ENCODE data around the gene TMEM240. TPM values are rescaled to one million over a fixed set of nuclear protein-coding genes. Genes with fewer than 3 reads are reported as not detected.
A peak's percentile ranks its signal among the peaks of the same experiment; 100 is the strongest.

TMEM240 gene
- 1 to 10 TPM; 1.0 to 1.1 TPM for total RNA-seq

DNA sequence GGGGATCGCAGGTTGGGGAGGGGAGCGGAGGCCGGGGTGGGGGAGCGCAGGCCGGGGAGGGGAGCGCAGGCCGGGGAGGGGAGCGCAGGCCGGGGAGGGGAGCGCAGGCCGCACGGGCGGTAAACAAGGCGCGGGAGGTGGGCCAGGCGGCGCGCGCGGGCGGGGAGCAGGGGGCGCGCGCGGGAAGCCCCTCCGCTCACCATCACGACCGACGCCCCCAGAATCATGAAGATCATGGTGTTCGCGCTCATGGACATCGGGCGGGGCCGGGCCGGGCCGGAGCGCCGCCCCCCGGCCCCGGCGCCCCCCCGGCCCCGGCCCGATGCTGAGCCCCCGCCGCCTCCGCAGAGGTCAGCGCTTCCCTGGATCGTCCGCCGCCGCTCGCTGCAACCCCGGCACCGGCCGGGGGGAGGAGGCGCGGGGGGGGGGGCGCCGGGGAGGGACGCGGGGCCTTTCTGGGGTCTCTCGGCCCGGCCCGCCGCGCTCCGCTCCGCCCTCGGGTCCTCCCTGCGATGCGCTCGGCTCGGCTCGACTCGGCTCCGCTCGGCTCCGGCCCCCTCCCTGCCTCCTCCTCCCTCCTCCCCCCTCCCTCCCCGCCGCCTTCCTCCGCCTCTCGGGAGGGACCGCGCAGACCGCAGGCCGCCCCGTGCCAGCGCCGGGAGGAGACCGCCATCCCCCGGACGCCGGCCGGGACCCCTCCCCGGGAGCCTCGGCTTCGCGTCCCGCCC is at the start of gene TMEM240:
TMEM240 (minus strand) TSS at position 535 of the 728 bp plus-strand sequence; CDS start at position 257, 278 bp downstream.
- CTCF ChIA-PET: no interaction called here
- POLR2A ChIA-PET: no interaction called here
- DNase-seq (peak; percentile 56), ATAC-seq (peak; percentile 43)
- Mint-ChIP-seq H3K36me3 (ENCODE audit: low read depth) (peaks cover 12% of the 10 kb centered on the region), H3K4me3 (no peak within 1 kb of the TSS), H3K9me3 (ENCODE audit: insufficient read depth) (no peaks in the 10 kb centered on the region), H3K27ac (no peak within 1 kb of the TSS), H3K27me3 (ENCODE audit: low read depth) (no peaks in the 10 kb centered on the region), H3K4me1 (ENCODE audit: low read depth) (peaks cover 5% of the 10 kb centered on the region)

DNA sequence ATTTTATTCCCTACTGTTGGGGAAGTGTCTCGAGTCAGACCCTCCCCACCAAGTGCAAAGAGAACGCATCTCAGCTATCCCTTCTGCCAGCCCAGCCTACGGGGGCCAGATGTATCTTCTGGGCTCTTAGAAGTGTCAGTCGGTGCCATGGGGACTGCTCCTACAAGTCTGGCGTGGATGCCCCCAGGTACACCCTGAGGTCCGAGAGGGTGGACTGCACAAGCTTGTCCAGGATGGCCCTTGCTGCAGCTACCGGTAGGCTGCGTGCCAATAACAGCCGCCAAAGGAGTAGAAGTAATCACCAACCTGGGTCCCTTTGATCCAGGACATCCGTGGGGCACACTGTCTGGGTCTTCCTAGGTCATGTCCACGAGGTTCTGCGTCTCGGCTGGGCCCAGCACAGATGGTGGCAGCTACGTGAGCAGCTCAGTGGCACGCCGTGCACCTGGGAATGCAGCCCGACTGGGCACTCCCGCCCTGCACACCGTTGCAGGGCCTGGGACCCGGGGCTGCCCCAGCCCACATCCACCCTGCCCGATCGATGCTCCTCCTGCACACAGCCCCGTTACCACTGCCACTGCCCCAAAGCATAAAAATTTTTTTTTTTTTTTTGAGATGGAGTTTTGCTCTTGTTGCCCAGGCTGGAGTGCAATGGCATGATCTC is 43.1 kb upstream of the TMEM240 start:
- DNase-seq (no peak), ATAC-seq (no peak)
- Mint-ChIP-seq H3K4me3 (no peak overlapping the region), H3K36me3 (ENCODE audit: low read depth) (no peaks in the 10 kb centered on the region), H3K27ac (no peak overlapping the region), H3K4me1 (ENCODE audit: low read depth) (peaks cover 5% of the 10 kb centered on the region), H3K27me3 (ENCODE audit: low read depth) (peaks cover 15% of the 10 kb centered on the region), H3K9me3 (ENCODE audit: insufficient read depth) (no peaks in the 10 kb centered on the region)
- ChIA-PET CTCF (interaction anchor here (0.7 to 1.6 kb wide), 2 partner anchors 13 to 14 kb away, joined by 3 read pairs; no protein-coding TSS in a partner anchor), POLR2A (no interaction called here)

DNA sequence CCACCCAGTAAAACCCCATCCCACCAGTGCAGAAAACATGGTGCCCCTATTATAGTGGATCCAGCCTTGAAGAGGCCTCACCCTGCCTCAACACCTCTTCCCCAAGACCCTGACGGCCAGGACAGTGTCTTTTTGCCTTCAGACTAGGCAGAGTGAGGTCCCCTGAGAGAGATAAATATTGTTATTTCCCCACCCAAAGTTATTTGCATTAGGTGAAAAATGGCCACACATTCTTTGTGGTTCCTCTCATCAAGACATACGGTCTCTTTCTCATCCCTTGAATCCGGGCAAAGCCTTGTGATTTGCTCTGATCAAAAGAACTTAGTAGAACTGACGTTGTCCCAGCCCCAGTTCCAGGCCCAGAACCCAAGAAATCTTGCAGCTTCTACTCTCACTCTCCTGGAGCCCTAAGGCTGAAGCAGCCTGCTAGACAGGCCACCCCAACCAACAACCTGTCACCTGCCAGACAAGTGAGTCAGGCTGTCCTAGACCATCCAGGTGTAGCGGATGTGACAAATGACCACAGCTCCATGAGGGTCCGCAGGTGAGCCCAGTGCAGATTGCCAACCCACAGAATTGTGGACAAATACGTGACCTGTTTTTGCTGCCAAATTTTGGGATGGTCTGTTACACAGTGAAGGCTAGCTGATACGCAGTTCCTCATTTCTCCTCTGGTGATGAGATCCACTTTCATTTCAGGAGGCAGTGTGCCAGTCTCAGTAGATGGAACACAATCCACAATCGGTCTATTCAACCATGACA is 42.3 kb upstream of the TMEM240 start:
- POLR2A ChIA-PET: no interaction called here
- no peak for DNase-seq
- peaks cover 15% of the 10 kb centered on the region for H3K27me3 Mint-ChIP-seq (ENCODE audit: low read depth)
- H3K27ac Mint-ChIP-seq: no peak overlapping the region
- no peak overlapping the region for H3K4me3 Mint-ChIP-seq
- peaks cover 5% of the 10 kb centered on the region for H3K4me1 Mint-ChIP-seq (ENCODE audit: low read depth)
- H3K36me3 Mint-ChIP-seq (ENCODE audit: low read depth): no peaks in the 10 kb centered on the region
- H3K9me3 Mint-ChIP-seq (ENCODE audit: insufficient read depth): no peaks in the 10 kb centered on the region
- ATAC-seq: no peak
- CTCF ChIA-PET: interaction anchor here (0.7 to 1.6 kb wide), 2 partner anchors 13 to 14 kb away, joined by 3 read pairs; no protein-coding TSS in a partner anchor

DNA sequence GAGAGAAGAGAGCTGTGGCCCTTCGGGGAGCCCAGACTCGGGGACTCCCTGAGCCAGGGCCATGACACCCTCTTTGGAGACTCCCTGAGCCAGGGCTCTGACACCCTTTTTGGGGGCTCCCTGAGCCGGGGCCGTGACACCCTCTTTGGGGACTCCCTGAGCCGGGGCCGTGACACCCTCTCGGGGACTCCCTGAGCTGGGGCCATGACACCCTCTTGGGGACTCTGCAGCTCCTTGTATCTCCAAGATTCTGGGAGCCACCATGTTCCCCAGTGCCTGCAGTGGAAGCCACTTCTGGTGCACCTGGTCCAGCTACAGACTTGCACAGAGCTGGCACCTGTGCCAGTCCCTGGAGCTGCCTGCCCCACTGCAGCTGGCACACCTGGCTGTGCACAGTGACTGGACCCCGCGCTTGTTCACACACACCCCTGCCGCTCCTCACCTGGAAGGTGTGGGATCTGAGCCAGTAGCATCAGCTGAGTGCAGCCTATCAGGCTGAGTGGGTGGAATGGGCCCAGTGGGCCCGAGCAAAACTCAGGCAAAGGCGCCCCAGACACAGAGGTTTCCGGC is 38.0 kb upstream of the TMEM240 start:
- Mint-ChIP-seq H3K4me3 (no peak overlapping the region), H3K27me3 (ENCODE audit: low read depth) (peaks cover 11% of the 10 kb centered on the region), H3K27ac (no peak overlapping the region), H3K9me3 (ENCODE audit: insufficient read depth) (no peaks in the 10 kb centered on the region), H3K4me1 (ENCODE audit: low read depth) (peaks cover 13% of the 10 kb centered on the region), H3K36me3 (ENCODE audit: low read depth) (peaks cover 6% of the 10 kb centered on the region)
- no peak for ATAC-seq
- ChIA-PET POLR2A (interaction anchor here (1.2 to 2.3 kb wide), 2 partner anchors 12 to 37 kb away, joined by 3 to 11 read pairs; partner anchors contain the start of gene MIB2), CTCF (interaction anchor here (0.7 to 1.3 kb wide), 2 partner anchors 9 to 100 kb away, joined by 3 to 5 read pairs; no protein-coding TSS in a partner anchor)
- DNase-seq: no peak

DNA sequence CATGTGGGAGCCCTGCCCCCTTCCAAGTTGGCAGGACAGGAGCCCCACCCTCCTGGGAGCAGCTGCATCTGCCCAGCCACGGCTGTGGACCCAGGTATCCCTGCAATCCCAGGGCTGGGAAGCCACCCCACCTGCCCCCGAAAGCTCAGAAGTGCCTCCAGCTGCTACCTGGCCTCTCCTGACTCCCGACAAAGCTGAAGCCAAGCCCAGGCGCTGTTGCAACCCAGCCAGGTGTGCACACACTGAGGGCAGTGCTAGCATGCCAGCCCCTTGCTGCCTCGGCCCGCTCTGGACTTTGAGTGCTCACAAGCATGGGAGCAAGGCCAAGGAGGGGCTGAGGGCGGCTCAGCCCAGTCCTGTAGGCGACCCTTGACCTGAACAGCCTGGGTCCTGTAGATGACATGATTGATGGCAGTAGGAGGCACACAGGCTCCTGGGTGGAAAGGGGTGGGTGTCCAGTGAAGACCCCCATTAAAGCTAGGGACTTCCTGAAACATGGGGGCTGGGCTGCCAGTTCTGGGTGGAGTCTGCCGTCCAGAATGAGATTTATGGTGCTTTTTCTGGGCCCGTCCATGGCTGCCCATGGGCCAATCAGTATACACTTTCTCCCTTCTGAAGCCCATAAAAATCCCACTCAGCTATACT is 37.1 kb upstream of the TMEM240 start:
- Mint-ChIP-seq H3K36me3 (ENCODE audit: low read depth) (peaks cover 10% of the 10 kb centered on the region), H3K9me3 (ENCODE audit: insufficient read depth) (no peaks in the 10 kb centered on the region), H3K27ac (no peak overlapping the region), H3K4me1 (ENCODE audit: low read depth) (peaks cover 14% of the 10 kb centered on the region), H3K27me3 (ENCODE audit: low read depth) (peaks cover 9% of the 10 kb centered on the region), H3K4me3 (no peak overlapping the region)
- ChIA-PET CTCF (no interaction called here), POLR2A (interaction anchor here (1.1 to 2.3 kb wide), 3 partner anchors 8 to 38 kb away, joined by 3 to 11 read pairs (median 5); partner anchors contain the start of gene MIB2)
- ATAC-seq: no peak
- DNase-seq: no peak

DNA sequence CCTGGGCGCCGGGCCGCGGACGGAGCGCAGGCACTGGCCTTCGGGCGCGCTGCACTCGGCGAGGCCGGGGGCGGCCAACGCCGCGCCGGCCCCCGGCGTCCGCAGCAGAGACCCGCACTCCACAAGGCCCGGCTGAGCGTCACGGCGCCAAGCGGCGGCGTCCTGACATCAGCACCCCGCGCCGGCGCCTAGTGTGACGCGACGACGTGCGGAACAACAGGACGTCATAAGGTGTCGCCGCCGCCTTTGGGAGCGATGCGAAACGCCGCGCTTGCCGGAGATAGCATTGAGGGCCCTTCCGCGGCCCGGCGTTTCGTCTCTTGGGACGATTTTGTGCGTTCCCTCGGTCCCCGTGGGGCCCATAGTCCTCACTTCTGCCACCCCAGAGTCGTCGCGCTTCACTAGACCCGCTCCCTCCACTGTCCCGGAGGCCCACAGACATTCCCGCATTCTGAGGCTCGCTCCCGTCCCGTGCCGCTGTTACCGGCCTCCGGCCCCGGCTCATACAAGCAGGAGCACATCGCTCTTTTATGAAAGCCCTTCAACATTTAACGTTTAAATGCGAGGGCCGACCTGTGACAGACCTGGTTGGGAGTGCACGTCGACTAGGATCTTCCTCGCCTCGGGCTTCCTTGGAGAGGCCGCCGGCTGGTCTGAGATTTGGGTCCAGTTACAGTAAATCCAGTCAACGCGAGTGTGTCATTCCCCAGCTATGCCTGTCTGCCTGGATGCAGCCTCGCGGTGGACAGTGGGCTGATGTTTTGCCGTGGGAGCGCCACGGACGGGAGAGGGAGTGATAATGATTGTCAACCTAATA is 34.5 kb upstream of the TMEM240 start, which contains the start of gene SSU72:
SSU72 (minus strand) TSS at position 143 of the 817 bp plus-strand sequence. CDS start 306 bp downstream, outside the sequence.
- Mint-ChIP-seq H3K4me1 (ENCODE audit: low read depth) (peaks cover 26% of the 10 kb centered on the region), H3K36me3 (ENCODE audit: low read depth) (peaks cover 22% of the 10 kb centered on the region), H3K27me3 (ENCODE audit: low read depth) (no peaks in the 10 kb centered on the region), H3K9me3 (ENCODE audit: insufficient read depth) (no peaks in the 10 kb centered on the region), H3K27ac (peak within 1 kb of the TSS; percentile 99), H3K4me3 (peak within 1 kb of the TSS; percentile 95)
- ChIA-PET POLR2A (interaction anchor here (0.9 to 1.0 kb wide), 2 partner anchors 39 to 40 kb away, joined by 5 to 8 read pairs; partner anchors contain the start of gene MIB2), CTCF (no interaction called here)
- DNase-seq (peak; percentile 96), ATAC-seq (peak; percentile 88)

DNA sequence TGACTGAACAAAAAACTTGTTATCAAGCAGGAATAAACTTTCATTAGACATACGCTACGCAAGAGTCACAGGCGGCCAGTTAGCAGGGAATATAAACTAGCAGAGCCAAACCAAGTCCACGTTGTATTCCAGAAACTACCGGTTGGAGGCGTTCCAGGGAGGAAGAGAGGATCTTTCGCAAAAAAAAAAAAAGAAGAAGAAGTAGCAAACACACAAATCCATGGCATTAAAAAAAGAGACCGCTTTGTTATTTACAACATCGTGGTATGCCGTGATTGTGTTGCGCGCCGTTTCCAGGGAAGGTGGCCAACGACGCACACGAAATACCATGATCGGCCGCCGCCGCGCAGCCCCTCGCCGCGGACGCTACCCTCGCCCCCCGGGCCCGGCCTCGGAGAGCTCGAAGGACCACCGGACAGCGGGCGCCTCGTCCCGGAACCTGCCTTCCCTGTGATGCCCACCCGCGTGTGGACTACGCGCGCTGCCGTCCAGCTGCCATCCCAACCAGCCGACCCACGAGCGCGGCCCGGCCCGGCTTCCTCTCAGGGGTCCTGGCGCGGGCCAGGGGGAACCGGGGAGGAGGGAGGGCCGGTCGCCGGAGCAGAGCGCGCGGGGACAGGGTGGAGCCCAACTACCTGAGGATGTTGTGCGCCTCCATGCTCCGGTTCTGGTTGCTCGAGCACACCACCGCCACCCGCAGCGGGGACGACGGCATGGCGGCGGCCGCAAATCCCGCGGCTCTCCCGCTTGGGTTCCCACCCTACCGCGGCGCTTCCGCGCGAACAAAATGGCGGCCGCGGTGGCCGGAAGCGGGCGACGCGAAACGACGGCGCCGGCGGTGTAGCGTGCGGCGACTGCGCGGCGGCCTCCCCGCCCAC is 33.7 kb upstream of the TMEM240 start:
- Mint-ChIP-seq H3K36me3 (ENCODE audit: low read depth) (peaks cover 28% of the 10 kb centered on the region), H3K4me3 (peak overlapping the region; percentile 91), H3K9me3 (ENCODE audit: insufficient read depth) (no peaks in the 10 kb centered on the region), H3K4me1 (ENCODE audit: low read depth) (peaks cover 33% of the 10 kb centered on the region), H3K27ac (peak overlapping the region; percentile 97), H3K27me3 (ENCODE audit: low read depth) (no peaks in the 10 kb centered on the region)
- ChIA-PET POLR2A (interaction anchor here (0.9 kb wide), 1 partner anchor 40 kb away, joined by 5 read pairs; no protein-coding TSS in a partner anchor), CTCF (no interaction called here)
- DNase-seq (peak; percentile 78), ATAC-seq (peak; percentile 80)

DNA sequence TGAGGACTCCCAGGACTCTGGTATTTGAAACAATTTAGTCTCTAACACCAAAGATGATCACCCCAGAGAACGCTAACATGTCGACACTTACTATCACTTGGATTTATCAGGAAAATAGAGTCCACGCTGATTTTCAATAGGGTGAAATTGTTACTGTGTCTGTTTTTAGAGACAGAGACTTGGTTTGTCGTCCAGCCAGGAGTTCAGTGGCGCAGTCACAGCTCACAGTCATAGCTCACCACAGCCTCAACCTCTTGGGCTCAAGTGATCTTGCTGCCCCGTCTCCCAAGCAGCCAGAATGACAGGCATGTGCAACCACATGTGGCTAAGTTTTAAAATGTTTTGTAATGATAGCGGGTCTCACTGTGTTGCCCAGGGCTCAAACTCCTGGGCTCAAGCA is 28.9 kb upstream of the TMEM240 start:
- H3K4me1 Mint-ChIP-seq (ENCODE audit: low read depth): peaks cover 28% of the 10 kb centered on the region
- no peak overlapping the region for H3K4me3 Mint-ChIP-seq
- no peak overlapping the region for H3K27ac Mint-ChIP-seq
- CTCF ChIA-PET: interaction anchor here (0.8 to 1.6 kb wide), 2 partner anchors 14 to 65 kb away, joined by 3 read pairs; no protein-coding TSS in a partner anchor
- DNase-seq (no peak), ATAC-seq (no peak)
- H3K9me3 Mint-ChIP-seq (ENCODE audit: insufficient read depth): no peaks in the 10 kb centered on the region
- POLR2A ChIA-PET: no interaction called here
- H3K36me3 Mint-ChIP-seq (ENCODE audit: low read depth): peaks cover 59% of the 10 kb centered on the region
- H3K27me3 Mint-ChIP-seq (ENCODE audit: low read depth): no peaks in the 10 kb centered on the region

DNA sequence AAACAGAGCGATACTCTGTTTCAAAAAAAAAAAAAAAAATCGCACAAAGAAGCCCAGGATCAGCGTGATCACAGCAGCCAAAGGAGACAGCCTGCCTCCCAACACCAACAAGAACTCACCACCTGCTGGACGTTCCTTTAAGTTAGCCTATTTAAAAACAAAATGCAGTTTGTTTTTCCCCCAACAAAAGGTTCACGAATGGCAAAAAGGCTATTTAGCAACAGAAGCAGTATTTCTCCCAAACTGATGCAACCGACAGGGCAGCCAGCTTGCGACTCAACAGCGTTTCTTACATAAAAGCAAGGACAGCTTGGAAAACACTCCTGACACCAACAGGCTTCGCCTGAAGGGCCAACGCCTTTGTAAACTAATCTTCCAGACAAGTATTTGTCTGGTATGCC is 27.5 kb upstream of the TMEM240 start:
- ATAC-seq (no peak), DNase-seq (no peak)
- peaks cover 63% of the 10 kb centered on the region for H3K36me3 Mint-ChIP-seq (ENCODE audit: low read depth)
- H3K27me3 Mint-ChIP-seq (ENCODE audit: low read depth): no peaks in the 10 kb centered on the region
- H3K4me3 Mint-ChIP-seq: no peak overlapping the region
- POLR2A ChIA-PET: no interaction called here
- H3K9me3 Mint-ChIP-seq (ENCODE audit: insufficient read depth): no peaks in the 10 kb centered on the region
- peaks cover 25% of the 10 kb centered on the region for H3K4me1 Mint-ChIP-seq (ENCODE audit: low read depth)
- CTCF ChIA-PET: no interaction called here
- no peak overlapping the region for H3K27ac Mint-ChIP-seq

All from activated CD8-positive, alpha-beta T cell treated with anti-CD3 and anti-CD28 coated beads, Interleukin-2, amount 10 ng/mL, durations not matched to agents 7 days and 5 days (primary cell).